ENCODE measurements around the gene JCHAIN. TPM values are rescaled to one million over a fixed set of nuclear protein-coding genes. Genes with fewer than 3 reads are reported as not detected.

The JCHAIN gene
- polyA plus RNA-seq, 2 of the 4 experiments (the other 2 are of a cell fraction): 0.17 to 0.22 TPM

DNA sequence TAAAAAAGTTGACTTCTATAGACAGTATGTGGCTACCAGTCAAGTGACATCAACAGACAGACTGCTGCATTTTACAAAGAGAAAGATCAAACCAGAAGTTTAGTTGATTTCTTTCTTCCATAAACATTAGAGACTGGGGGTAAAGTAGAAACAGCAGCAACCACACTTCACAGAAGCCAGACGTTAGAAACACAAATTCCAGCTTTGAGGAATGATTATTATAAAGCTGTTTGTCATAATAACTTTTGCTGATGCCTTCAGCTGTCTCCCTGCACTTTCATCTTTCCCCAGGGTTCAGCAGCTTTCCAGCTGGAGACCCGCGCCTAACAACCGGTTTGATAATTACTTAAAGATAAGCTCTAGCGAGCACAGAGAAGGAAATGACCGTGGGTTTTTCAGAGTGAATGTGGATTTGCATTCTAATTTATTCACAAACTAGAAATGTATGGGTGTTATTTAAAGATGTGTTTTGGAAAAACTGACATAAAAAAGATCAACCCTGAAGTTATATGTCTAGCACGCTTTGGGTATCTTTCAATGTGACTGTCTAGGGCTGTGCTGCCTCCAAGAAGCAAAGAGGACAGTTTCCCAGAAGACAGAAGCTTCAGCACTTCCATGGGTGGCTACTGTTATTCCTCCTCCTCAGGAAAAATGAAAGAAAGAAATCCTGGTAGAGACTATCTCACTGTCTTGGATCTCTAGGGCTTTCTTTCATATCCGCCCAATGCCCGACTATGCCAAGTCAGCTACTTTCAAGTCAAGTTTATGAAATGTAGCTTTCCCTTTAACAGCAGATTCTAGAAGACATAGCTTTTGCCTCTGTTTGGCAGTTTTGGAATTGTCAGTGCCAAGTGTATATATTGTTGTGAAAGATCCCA lies 52.8 kb downstream of the JCHAIN start:
- ATAC-seq: no peak
- Histone ChIP-seq H3K4me2 (no peak overlapping the region), H3K9me3 (no peaks in the 10 kb centered on the region), H3K27ac (no peak overlapping the region), H3K4me3 (no peak overlapping the region), H3K4me1 (no peaks in the 10 kb centered on the region)
- no peak for DNase-seq (ENCODE audit: low read depth in 1 of 2, low spot score in 1 of 2)
- ChIA-PET POLR2A (no interaction called here), CTCF (no interaction called here)
- no peak for TF ChIP-seq SMC3 (IDR thresholded peaks at IDR 0.05)
- TF ChIP-seq CTCF (IDR thresholded peaks at IDR 0.05): no peak
- TF ChIP-seq ZSCAN20 (CRISPR knock-in tag; IDR thresholded peaks at IDR 0.05): no peak
- TF ChIP-seq MAFK (IDR thresholded peaks at IDR 0.05; ENCODE audit: partially characterized antibody): peak; percentile 22
- 63% methylated on average over 9 of the region's 9 CpGs for WGBS (ENCODE audit: missing lambda C conversion rate)
- no peak for FAIRE-seq

GRCh38 chr4:70608324-70608723 lies 58.0 kb downstream of the JCHAIN start:
- POLR2A ChIA-PET: no interaction called here
- 31% methylated on average over 2 of the region's 2 CpGs for WGBS (ENCODE audit: missing lambda C conversion rate)
- Histone ChIP-seq H3K4me2 (no peak overlapping the region), H3K9me3 (no peaks in the 10 kb centered on the region), H3K27ac (no peak overlapping the region), H3K4me1 (no peaks in the 10 kb centered on the region), H3K4me3 (no peak overlapping the region)
- CTCF ChIA-PET: no interaction called here
- TF ChIP-seq, protein P1, sequence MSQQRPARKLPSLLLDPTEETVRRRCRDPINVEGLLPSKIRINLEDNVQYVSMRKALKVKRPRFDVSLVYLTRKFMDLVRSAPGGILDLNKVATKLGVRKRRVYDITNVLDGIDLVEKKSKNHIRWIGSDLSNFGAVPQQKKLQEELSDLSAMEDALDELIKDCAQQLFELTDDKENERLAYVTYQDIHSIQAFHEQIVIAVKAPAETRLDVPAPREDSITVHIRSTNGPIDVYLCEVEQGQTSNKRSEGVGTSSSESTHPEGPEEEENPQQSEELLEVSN (IDR thresholded peaks at IDR 0.05; ENCODE audit: borderline replicate concordance, low read depth): no peak
- no peak for TF ChIP-seq ZFP36 (IDR thresholded peaks at IDR 0.05; ENCODE audit: borderline replicate concordance, partially characterized antibody)
- no peak for TF ChIP-seq FOSB (CRISPR knock-in tag; IDR thresholded peaks at IDR 0.05)
- TF ChIP-seq KDM1A (IDR thresholded peaks at IDR 0.05; ENCODE audit: low read depth): no peak
- TF ChIP-seq NFE2L2 (conservative IDR thresholded peaks at IDR 0.05; ENCODE audit: low read length): no peak
- TF ChIP-seq CTCF (IDR thresholded peaks at IDR 0.05): no peak
- no peak for TF ChIP-seq MAFK (IDR thresholded peaks at IDR 0.05; ENCODE audit: partially characterized antibody)
- no peak for TF ChIP-seq CBX8 (IDR thresholded peaks at IDR 0.05)
- no peak for TF ChIP-seq ZSCAN20 (CRISPR knock-in tag; IDR thresholded peaks at IDR 0.05)
- TF ChIP-seq CBX2 (IDR thresholded peaks at IDR 0.05; ENCODE audit: borderline replicate concordance, low read depth): no peak
- no peak for TF ChIP-seq RNF2 (IDR thresholded peaks at IDR 0.05; ENCODE audit: borderline replicate concordance, low read depth)
- TF ChIP-seq SREBF2 (IDR thresholded peaks at IDR 0.05): no peak
- FAIRE-seq (no peak), ATAC-seq (no peak), DNase-seq (ENCODE audit: low read depth in 1 of 2, low spot score in 1 of 2) (no peak)

DNA sequence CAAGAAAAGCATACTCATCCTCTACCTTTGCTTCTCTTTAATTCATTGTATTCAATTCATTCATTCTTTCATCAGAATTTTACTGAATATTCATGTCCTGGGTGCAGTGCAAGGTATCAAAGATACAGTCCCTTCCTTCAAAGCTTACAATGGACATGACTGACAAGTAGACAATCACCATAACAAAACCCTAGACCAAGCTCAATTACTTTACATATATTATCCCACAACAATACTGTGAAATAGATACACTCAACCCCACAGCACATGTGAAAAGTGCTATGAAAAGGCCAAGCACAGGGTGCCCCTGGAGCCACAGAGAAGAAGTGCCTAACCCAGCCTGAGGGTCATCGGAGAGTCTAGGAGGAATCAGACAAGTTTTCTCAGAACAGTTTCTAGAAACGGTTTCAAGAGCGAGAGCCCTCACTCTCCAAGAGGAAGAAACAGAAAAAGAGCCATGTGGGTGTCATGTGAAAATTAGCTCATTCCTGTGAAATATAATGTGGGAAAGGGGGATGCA lies 58.9 kb downstream of the JCHAIN start:
- no peak overlapping the region for H3K27ac ChIP-seq
- FAIRE-seq (no peak), DNase-seq (ENCODE audit: low read depth in 1 of 2, low spot score in 1 of 2) (no peak), ATAC-seq (no peak)
- 80% methylated on average over 3 of the region's 3 CpGs for WGBS (ENCODE audit: missing lambda C conversion rate)
- H3K4me3 ChIP-seq: no peak overlapping the region
- no peaks in the 10 kb centered on the region for H3K4me1 ChIP-seq
- H3K4me2 ChIP-seq: no peak overlapping the region
- H3K9me3 ChIP-seq: no peaks in the 10 kb centered on the region
- POLR2A ChIA-PET: no interaction called here
- CTCF ChIA-PET: no interaction called here
- TF ChIP-seq, protein P2, sequence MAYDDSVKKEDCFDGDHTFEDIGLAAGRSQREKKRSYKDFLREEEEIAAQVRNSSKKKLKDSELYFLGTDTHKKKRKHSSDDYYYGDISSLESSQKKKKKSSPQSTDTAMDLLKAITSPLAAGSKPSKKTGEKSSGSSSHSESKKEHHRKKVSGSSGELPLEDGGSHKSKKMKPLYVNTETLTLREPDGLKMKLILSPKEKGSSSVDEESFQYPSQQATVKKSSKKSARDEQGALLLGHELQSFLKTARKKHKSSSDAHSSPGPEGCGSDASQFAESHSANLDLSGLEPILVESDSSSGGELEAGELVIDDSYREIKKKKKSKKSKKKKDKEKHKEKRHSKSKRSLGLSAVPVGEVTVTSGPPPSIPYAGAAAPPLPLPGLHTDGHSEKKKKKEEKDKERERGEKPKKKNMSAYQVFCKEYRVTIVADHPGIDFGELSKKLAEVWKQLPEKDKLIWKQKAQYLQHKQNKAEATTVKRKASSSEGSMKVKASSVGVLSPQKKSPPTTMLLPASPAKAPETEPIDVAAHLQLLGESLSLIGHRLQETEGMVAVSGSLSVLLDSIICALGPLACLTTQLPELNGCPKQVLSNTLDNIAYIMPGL (CRISPR knock-in tag; IDR thresholded peaks at IDR 0.05; ENCODE audit: borderline replicate concordance): no peak
- TF ChIP-seq BCL3 (IDR thresholded peaks at IDR 0.05): no peak
- no peak for TF ChIP-seq NPAS2 (CRISPR knock-in tag; IDR thresholded peaks at IDR 0.05; ENCODE audit: borderline replicate concordance)
- no peak for TF ChIP-seq GATA3 (IDR thresholded peaks at IDR 0.05; ENCODE audit: borderline replicate concordance)
- no peak for TF ChIP-seq HOXA7 (CRISPR knock-in tag; IDR thresholded peaks at IDR 0.05)
- TF ChIP-seq USF2 (IDR thresholded peaks at IDR 0.05): no peak
- TF ChIP-seq FOSB (CRISPR knock-in tag; IDR thresholded peaks at IDR 0.05): no peak
- TF ChIP-seq EHMT2 (IDR thresholded peaks at IDR 0.05; ENCODE audit: low read depth): no peak
- no peak for TF ChIP-seq MAX (IDR thresholded peaks at IDR 0.05)
- no peak for TF ChIP-seq JUNB (IDR thresholded peaks at IDR 0.05)
- TF ChIP-seq HOXB13 (CRISPR knock-in tag; IDR thresholded peaks at IDR 0.05; ENCODE audit: low read depth): no peak
- no peak for TF ChIP-seq SMC3 (IDR thresholded peaks at IDR 0.05)
- no peak for TF ChIP-seq KDM1A (IDR thresholded peaks at IDR 0.05; ENCODE audit: low read depth)

Measured in A549 (cell line).